Body of pancreas (tissue), 4 donors: ENCODE measurements around the gene CUL5. TPM values are rescaled to one million over a fixed set of nuclear protein-coding genes. Genes with fewer than 3 reads are reported as not detected.

Experiments used
- ATAC-seq: fragments of 150-250 bp; one replicate; pipeline ENCODE4 v1.9.1; 2016
- DNase-seq, 4 donors: peaks; one replicate each; pipeline ENCODE4 v3.0.0-alpha.2; 2019
- H3K27ac ChIP-seq, 4 donors: fragments of 200-600 bp; sonication (generic); 1 replicate in 3 of 4; 2 replicates in 1 of 4; pipeline versions ENCODE4 v1.5.1 to v1.6.1; 2016 to 2019; ENCODE audit warnings: mild to moderate bottlenecking in 1 of 4, mixed read lengths in 1 of 4, moderate library complexity in 1 of 4
- H3K27me3 ChIP-seq, 2 donors: fragments of 200-600 bp; sonication (generic); one replicate each; pipeline ENCODE4 v1.6.0; 2016; ENCODE audit warnings: mild to moderate bottlenecking in 1 of 2
- H3K36me3 ChIP-seq, 2 donors: fragments of 200-600 bp; sonication (generic); replicated peaks in 1 of 2; 2 replicates each; pipeline ENCODE4 v1.5.1; 2016; ENCODE audit warnings: low read depth in 2 of 2; ENCODE audit not compliant: insufficient read depth in 1 of 2
- H3K4me1 ChIP-seq: fragments of 200-600 bp; sonication (generic); one replicate; pipeline ENCODE4 v1.6.0; 2016
- H3K4me3 ChIP-seq, 2 donors: fragments of 200-600 bp; sonication (generic); 1 replicate in 1 of 2; 2 replicates in 1 of 2; pipeline ENCODE4 v1.5.1; 2016 to 2019
- H3K9me3 ChIP-seq, 3 donors: fragments of 200-600 bp; sonication (generic); 1 replicate in 2 of 3; 2 replicates in 1 of 3; pipeline ENCODE4 v1.5.1; 2016
- CTCF ChIP-seq, 7 experiments: fragments of 450-650 bp in 4 of 7; fragments of 200-600 bp in 3 of 7; sonication (generic) in 3 of 7; IDR thresholded peaks; one replicate each; pipeline ENCODE4 v1.5.1; 2016 to 2019; ENCODE audit warnings: antibody characterized with exemption in 7 of 7
- POLR2A ChIP-seq, 3 donors: fragments of 450-650 bp; IDR thresholded peaks; one replicate each; pipeline ENCODE4 v1.6.1; 2016; ENCODE audit warnings: antibody characterized with exemption in 3 of 3, mild to moderate bottlenecking in 2 of 3
- WGBS, 2 donors: methylation state at CpG; one replicate each; pipeline ENCODE4 v1.1.5; 2017; 5-methylcytosine and 5-hydroxymethylcytosine counted together
- intact Hi-C: fragments of 100-400 bp; cut with DNase I; formaldehyde crosslinking; loops from one replicate; pipeline ENCODE4 v1.15.1; 2023
- total RNA-seq, 2 donors: library from RNA; depleted of rRNA; stranded (reverse); fragments of >200 nt; gene quantifications; one replicate each; pipeline ENCODE4 v1.1.0, GENCODE V29; 2016

The CUL5 gene
- total RNA-seq, 2 donors from 2014 or later: 13.7 to 39.9 TPM

GRCh38 chr11:107996006-107996776 lies 12.5 kb upstream of the CUL5 start:
- TF ChIP-seq POLR2A (IDR thresholded peaks at IDR 0.05) (no peak), CTCF (IDR thresholded peaks at IDR 0.05) (no peak)
- Histone ChIP-seq H3K4me1 (no peaks in the 10 kb centered on the region), H3K4me3 (no peak overlapping the region), H3K36me3 (no peaks in the 10 kb centered on the region), H3K9me3 (no peaks in the 10 kb centered on the region), H3K27ac (no peak overlapping the region), H3K27me3 (no peaks in the 10 kb centered on the region)
- intact Hi-C loops: no loop called here
- peak in 1 of 4 donors; percentile 37 for DNase-seq
- 34 to 39% methylated on average over 4 to 5 of the region's 5 CpGs for WGBS, 2 donors
- ATAC-seq: no peak

- Histone ChIP-seq H3K27ac (no peak overlapping the region), H3K4me3 (no peak overlapping the region), H3K4me1 (no peaks in the 10 kb centered on the region), H3K9me3 (no peaks in the 10 kb centered on the region), H3K27me3 (no peaks in the 10 kb centered on the region), H3K36me3 (no peaks in the 10 kb centered on the region)
- TF ChIP-seq CTCF (IDR thresholded peaks at IDR 0.05): no peak
- no peak for TF ChIP-seq POLR2A (IDR thresholded peaks at IDR 0.05)
- no peak for DNase-seq
- 88 to 91% methylated on average over 6 of the region's 6 CpGs for WGBS, 2 donors
- intact Hi-C loops: no loop called here
- no peak for ATAC-seq
These were observed 9.9 kb upstream of the CUL5 start for GRCh38 chr11:107998761-107999160.

GRCh38 chr11:107999759-108000455 lies 8.8 kb upstream of the CUL5 start:
- no peak for TF ChIP-seq POLR2A (IDR thresholded peaks at IDR 0.05)
- peak; percentile 12 to 54 (median 27) for TF ChIP-seq CTCF (IDR thresholded peaks at IDR 0.05)
- H3K27ac ChIP-seq: no peak overlapping the region
- no peaks in the 10 kb centered on the region for H3K9me3 ChIP-seq
- no peak overlapping the region for H3K4me3 ChIP-seq
- intact Hi-C loops: no loop called here
- 28 to 30% methylated on average over 6 of the region's 6 CpGs for WGBS, 2 donors
- no peaks in the 10 kb centered on the region for H3K36me3 ChIP-seq
- DNase-seq: peak in 2 of 4 donors; percentile 3 to 21
- no peaks in the 10 kb centered on the region for H3K27me3 ChIP-seq
- no peaks in the 10 kb centered on the region for H3K4me1 ChIP-seq
- ATAC-seq: no peak

GRCh38 chr11:108002476-108002875 lies 6.2 kb upstream of the CUL5 start:
- H3K9me3 ChIP-seq: no peaks in the 10 kb centered on the region
- H3K27ac ChIP-seq: no peak overlapping the region
- DNase-seq (no peak), ATAC-seq (no peak)
- WGBS, 2 donors: 79 to 85% methylated on average over 3 of the region's 3 CpGs
- H3K27me3 ChIP-seq: no peaks in the 10 kb centered on the region
- intact Hi-C loops: no loop called here
- TF ChIP-seq CTCF (IDR thresholded peaks at IDR 0.05): no peak
- TF ChIP-seq POLR2A (IDR thresholded peaks at IDR 0.05): no peak
- no peaks in the 10 kb centered on the region for H3K4me1 ChIP-seq
- no peak overlapping the region for H3K4me3 ChIP-seq
- no peaks in the 10 kb centered on the region for H3K36me3 ChIP-seq
